Natural killer cell treated with Interleukin-12 subunit alpha and Interleukin-12 subunit beta and Interleukin-15 and Interleukin-18, amount 100 ng/mL, for 72 hours (primary cell): ENCODE data around the gene GRB7. TPM values are rescaled to one million over a fixed set of nuclear protein-coding genes. Genes with fewer than 3 reads are reported as not detected.
A peak's percentile ranks its signal among the peaks of the same experiment; 100 is the strongest.
"Not testable (repeated sequence)": the region's sequence is repeated elsewhere in the genome, so short reads cannot be mapped to it uniquely, and the experiment has no call there.

Experiments
- ATAC-seq, 2 donors: fragments of 150-1000 bp; cut with Tn5 transposase in 1 of 2; sonication (Bioruptor Pico), chemical (Tn5 transposase) in 1 of 2; 2 replicates each; pipeline ENCODE4 v1.10.0; 2021
- DNase-seq: peaks from one replicate; pipeline ENCODE4 v3.0.0; 2022; ENCODE audit warnings: low spot score
- H3K27ac Mint-ChIP-seq, 2 donors: 1 replicate in 1 of 2; 2 replicates in 1 of 2; pipeline ENCODE4 v1.8.0; 2022; ENCODE audit warnings: mixed read lengths in 2 of 2, mild to moderate bottlenecking in 1 of 2, moderate library complexity in 1 of 2
- H3K27me3 Mint-ChIP-seq, 2 donors: 1 replicate in 1 of 2; 2 replicates in 1 of 2; pipeline ENCODE4 v1.8.0; 2022; ENCODE audit warnings: mixed read lengths in 2 of 2
- H3K36me3 Mint-ChIP-seq: one replicate; pipeline ENCODE4 v1.8.0; 2022; ENCODE audit warnings: mixed read lengths
- H3K4me1 Mint-ChIP-seq, 2 donors: 1 replicate in 1 of 2; 2 replicates in 1 of 2; pipeline ENCODE4 v1.8.0; 2022; ENCODE audit warnings: low read depth in 2 of 2, mixed read lengths in 2 of 2, mild to moderate bottlenecking in 1 of 2
- H3K4me3 Mint-ChIP-seq: one replicate; pipeline ENCODE4 v1.8.0; 2022; ENCODE audit warnings: mixed read lengths
- H3K9me3 Mint-ChIP-seq: 2 replicates; pipeline ENCODE4 v1.8.0; 2022; ENCODE audit warnings: mixed read lengths
- total RNA-seq, 2 donors: library from RNA; stranded (reverse); gene quantifications; one replicate each; pipeline ENCODE4 v1.2.3, GENCODE V29; 2022

GRB7 gene
- total RNA-seq, 2 donors from 2014 or later: 0.36 TPM; not detected in 1

DNA sequence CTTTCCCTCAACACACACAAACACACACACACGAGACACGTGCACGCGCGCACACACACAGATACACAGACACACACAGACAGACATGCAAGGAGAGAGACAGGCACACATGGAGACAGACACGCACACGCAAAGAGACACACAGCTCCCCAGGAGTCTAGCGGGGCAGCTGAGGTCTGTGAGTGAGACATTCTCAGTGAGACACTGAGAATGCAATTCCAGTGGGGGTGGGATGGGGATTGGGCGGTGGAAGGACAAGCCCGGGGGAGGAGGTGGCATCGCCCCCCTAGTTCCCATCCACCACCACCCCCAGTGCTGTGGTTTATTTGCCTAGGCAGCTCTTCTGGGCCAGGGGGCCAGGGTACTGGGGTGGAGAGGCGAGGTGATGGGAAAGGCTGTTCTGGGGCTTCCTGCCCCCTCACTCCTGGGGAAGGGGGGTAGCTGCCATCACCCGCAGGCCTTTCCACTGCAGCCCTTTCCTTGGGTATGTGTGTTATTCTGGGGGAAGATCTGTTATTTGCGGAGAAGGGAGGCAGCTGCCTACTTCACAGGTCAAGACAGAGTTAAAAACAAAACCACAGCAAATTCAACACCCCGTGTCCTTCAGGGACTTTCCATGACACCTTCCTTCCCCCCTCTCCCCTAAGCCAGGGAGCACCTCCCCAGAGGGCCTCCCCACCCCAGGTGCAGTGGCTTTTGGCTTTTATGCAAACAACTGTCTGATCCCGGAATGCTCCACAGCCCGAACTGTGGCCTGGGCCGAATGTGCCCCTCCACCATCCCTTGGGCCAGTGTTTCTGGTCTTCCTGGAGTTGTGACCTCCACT is 18.0 kb downstream of the GRB7 start:
- Mint-ChIP-seq H3K4me3 (peak overlapping the region; percentile 96), H3K36me3 (no peaks in the 10 kb centered on the region), H3K27ac (peak overlapping the region; percentile 97 to 98), H3K9me3 (no peaks in the 10 kb centered on the region), H3K27me3 (no peaks in the 10 kb centered on the region), H3K4me1 (peaks cover 66 to 69% of the 10 kb centered on the region in 2 donors)
- DNase-seq: peak; percentile 82
- ATAC-seq: no peak

DNA sequence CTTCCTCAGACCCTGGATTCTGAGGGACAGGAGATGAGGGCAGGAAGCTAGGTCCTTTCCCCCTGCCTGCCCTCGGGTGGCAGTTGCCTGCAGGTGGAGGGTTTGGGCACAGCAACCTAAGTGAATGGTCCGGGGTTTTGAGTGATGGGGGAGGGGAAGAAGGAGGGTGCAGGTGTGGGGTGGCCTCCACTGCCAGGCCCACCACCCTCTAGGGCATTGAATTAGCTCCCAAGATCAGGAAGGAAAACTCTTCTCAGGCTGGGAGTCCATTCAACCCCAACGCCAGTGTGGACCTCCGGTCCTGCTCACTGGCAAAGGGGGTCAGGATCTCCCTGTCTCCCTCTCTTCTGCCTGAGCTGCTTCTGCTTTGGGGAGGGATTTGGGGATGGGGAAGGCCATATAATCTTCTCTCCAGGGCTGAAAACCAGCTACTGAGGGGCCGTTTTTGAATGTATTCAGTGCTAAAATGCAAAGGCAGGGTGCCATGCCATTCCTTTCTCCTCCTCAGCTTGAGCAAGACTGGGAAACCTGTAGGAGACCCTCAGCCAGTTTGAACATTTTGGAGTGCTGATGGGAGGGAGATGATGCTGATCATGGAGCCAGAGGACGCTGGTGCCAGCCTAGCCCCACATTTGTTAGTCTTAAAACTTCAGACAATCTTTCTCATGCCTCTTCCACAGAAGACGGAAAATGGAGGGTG is 18.8 kb downstream of the GRB7 start:
- no peaks in the 10 kb centered on the region for H3K9me3 Mint-ChIP-seq
- H3K4me1 Mint-ChIP-seq: peaks cover 71 to 72% of the 10 kb centered on the region in 2 donors
- DNase-seq: no peak
- no peak for ATAC-seq
- H3K27ac Mint-ChIP-seq: peak overlapping the region; percentile 97 to 98
- H3K4me3 Mint-ChIP-seq: peak overlapping the region; percentile 96
- no peaks in the 10 kb centered on the region for H3K27me3 Mint-ChIP-seq
- H3K36me3 Mint-ChIP-seq: no peaks in the 10 kb centered on the region

DNA sequence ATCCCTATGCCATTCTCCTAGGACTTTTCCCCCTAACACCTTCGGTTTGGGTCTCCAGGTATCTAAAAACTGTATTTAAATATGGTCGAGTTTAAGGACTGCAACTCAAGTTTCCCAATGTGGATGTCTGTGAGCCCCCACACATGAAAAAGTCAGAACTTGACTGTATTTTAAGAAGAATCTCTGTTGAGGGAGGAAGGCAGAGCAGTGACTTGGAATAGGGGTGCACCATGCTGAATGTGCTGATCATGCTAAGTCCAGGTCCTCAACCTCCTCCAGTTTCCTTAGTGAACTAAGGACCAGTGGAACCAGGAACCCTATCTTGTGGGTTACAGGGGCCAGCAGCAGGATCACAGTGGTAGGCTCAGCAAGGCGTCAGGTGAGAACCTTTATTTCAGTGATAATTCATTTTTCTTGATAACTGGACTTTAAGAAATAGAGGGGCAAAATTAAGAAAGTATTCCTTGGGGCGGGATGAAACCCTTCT is 19.5 kb downstream of the GRB7 start:
- DNase-seq: no peak
- H3K36me3 Mint-ChIP-seq: no peaks in the 10 kb centered on the region

DNA sequence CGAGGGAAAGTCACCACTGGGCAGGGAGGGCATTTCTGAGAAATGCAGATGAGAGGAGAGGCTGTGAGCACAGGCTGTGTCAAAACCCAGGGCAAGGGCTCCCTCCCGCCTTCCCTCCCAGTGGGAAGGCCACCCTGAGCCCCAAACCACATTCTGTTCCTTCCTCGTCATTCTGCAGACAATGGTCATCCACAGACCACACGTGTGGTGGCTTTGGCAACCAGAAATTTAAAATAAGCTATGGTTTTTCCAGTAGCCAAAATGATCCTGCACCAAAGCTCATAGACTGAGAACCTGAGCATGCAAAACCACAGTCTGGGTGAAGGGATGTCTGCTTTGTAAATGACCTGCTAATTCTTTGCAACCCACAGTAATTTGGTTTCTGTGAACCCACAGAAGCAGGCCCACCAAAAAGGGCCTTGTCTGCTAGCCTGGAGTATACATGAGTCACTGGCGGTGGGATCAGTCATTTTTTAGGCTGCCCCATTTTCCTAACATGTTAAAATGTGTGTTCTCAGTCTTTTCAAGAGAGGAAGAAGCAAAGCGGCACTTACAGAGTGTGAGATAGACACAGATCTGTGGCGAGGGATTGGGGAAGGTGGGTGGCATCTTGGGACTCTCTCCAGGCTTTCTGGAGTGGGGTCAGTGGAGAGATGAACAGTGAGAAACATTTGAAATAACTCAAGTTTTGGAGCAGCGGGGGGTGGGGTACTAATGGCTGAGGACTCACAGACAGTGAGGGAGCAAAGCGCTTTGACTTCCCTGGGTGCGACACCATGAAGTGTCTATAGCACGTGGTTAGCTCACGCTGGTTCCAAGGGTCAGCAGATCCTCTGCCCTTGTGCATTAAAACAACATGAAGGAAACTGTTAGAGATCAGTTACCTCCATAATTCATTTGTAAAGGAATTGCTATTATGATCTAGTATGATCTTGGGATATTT is 20.5 kb downstream of the GRB7 start:
- H3K4me1 Mint-ChIP-seq: peaks cover 72 to 75% of the 10 kb centered on the region in 2 donors
- DNase-seq (peak; percentile 90), ATAC-seq (peak; percentile 58 to 63)
- no peaks in the 10 kb centered on the region for H3K27me3 Mint-ChIP-seq
- H3K27ac Mint-ChIP-seq: peak overlapping the region; percentile 97 to 98
- H3K36me3 Mint-ChIP-seq: peaks cover 5% of the 10 kb centered on the region
- no peaks in the 10 kb centered on the region for H3K9me3 Mint-ChIP-seq
- H3K4me3 Mint-ChIP-seq: peak overlapping the region; percentile 96

More for the DNA sequence above, 19.5 kb downstream of the GRB7 start:
- H3K9me3 Mint-ChIP-seq: no peaks in the 10 kb centered on the region
- peak overlapping the region; percentile 97 to 98 for H3K27ac Mint-ChIP-seq
- no peak for ATAC-seq
- H3K4me1 Mint-ChIP-seq: peaks cover 70 to 72% of the 10 kb centered on the region in 2 donors
- H3K4me3 Mint-ChIP-seq: peak overlapping the region; percentile 96
- H3K27me3 Mint-ChIP-seq: no peaks in the 10 kb centered on the region

DNA sequence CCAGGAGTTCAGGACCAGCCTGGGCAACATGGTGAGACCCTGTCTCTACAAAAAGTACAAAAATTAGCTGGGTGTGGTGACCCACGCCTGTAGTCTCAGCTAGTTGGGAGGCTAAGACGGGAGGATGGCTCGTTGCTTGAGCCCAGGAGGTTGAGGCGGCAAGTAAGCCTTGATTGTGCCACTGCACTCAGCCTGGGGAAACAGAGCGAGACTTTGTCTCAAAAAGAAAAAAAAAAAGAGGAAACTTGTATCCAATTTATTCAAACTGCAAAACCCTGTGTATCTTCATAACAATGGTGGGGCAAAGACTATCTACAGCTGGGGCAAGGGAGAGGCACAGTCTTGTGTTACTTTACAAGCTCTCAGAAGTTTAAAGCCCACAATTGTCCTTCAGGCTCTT is 21.5 kb downstream of the GRB7 start:
- H3K4me3 Mint-ChIP-seq: peak overlapping the region; percentile 96

DNA sequence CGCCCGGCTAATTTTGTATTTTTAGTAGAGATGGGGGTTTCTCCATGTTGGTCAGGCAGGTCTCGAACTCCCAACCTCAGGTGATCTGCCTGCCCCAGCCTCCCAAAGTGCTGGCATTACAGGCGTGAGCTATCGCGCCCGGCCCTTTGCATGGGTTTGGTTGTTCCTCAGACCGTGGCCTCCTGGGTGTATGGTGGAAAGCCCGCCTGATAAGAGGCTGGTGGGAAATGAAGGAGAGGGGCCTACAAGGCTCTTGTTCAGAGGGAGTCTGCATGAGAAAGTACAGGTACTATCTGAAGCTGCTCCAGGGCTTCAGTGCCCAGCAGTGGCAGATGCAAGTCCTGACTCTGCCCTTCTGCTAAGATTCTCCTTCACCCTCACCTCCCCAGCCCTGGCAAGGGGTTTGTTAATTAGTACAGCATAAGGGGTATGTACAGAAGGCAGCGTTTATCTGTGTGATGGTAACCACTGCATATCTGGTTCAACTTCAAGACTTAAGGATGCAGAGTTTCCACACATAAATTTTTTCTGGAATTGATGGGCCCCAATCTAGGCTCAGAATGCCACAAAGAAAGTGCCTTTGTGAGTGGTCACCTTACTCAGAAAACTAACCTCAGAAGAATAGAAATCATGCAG is 24.2 kb downstream of the GRB7 start:
- DNase-seq: no peak
- H3K4me3 Mint-ChIP-seq: peak overlapping the region; percentile 30
- no peaks in the 10 kb centered on the region for H3K27me3 Mint-ChIP-seq
- H3K4me1 Mint-ChIP-seq: peaks cover 70 to 74% of the 10 kb centered on the region in 2 donors
- ATAC-seq: no peak
- H3K36me3 Mint-ChIP-seq: peaks cover 27% of the 10 kb centered on the region
- peak overlapping the region; percentile 97 to 98 for H3K27ac Mint-ChIP-seq
- H3K9me3 Mint-ChIP-seq: no peaks in the 10 kb centered on the region

More for the DNA sequence above, 21.5 kb downstream of the GRB7 start:
- Mint-ChIP-seq H3K36me3 (peaks cover 5% of the 10 kb centered on the region), H3K27me3 (no peaks in the 10 kb centered on the region), H3K9me3 (no peaks in the 10 kb centered on the region), H3K27ac (peak overlapping the region; percentile 97 to 98), H3K4me1 (peaks cover 68 to 71% of the 10 kb centered on the region in 2 donors)
- no peak for DNase-seq
- no peak for ATAC-seq

DNA sequence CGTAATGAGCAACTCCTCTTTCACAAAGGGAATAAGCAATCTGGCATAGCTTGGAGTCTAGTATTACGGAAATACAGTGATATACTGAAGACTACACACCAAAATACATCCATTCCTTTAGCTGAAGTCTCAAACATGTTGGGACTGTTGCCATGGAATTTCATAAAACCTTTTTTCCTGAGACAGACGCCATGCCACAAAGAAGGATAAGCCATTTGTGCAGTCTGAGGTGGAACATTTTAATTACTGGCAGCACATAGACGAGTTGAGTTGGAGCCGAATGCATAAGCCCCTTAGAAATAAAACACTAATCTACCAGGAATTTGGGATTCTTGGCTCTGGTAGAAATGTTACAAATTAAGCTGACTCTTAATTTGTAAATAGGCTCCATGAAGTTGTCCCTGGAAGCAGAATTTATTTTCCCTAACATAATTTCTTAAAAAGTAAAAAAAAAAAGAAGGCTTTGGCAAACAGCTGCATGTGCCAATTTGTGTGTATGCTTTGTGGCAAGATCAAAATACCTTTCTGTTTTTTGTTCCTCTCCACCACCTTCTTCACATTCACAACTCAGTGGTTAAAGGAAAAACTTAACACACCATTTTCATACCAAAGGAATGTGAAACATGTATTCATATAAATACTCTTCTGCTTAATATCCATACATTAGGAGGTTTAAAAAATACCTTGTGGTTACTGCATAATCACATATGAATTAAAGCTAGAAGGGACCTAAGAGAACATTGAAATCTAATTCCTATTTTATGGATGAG is 25.5 kb downstream of the GRB7 start:
- Mint-ChIP-seq H3K9me3 (no peaks in the 10 kb centered on the region), H3K4me3 (peak overlapping the region; percentile 13), H3K36me3 (peaks cover 39% of the 10 kb centered on the region), H3K27me3 (no peaks in the 10 kb centered on the region), H3K4me1 (peaks cover 68 to 74% of the 10 kb centered on the region in 2 donors), H3K27ac (peak overlapping the region; percentile 97 to 98)
- no peak for ATAC-seq
- DNase-seq: no peak

DNA sequence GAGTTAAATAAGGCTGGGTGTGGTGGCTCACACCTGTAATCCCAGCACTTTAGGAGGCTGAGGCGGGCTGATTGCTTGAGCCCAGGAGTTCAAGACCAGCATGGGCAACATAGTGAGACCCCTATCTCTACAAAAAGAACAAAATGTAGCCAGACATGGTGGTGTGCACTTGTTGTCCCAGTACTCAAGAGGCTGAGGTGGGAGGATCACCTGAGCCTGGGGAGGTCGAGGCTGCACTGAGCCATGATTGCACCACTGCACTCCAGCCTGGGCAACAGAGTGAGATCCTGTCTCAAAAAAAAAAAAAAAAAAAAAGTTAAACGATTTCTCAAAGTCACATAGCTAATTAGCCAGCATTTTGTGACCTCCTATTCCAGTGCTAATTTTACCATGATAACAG is 26.4 kb downstream of the GRB7 start:
- H3K36me3 Mint-ChIP-seq: peaks cover 45% of the 10 kb centered on the region
- H3K27ac Mint-ChIP-seq: peak overlapping the region; percentile 95 to 97
- not testable (repeated sequence) for H3K27me3 Mint-ChIP-seq, DNase-seq, H3K9me3 Mint-ChIP-seq, H3K4me3 Mint-ChIP-seq, ATAC-seq
- peaks cover 66 to 73% of the 10 kb centered on the region in 2 donors for H3K4me1 Mint-ChIP-seq

DNA sequence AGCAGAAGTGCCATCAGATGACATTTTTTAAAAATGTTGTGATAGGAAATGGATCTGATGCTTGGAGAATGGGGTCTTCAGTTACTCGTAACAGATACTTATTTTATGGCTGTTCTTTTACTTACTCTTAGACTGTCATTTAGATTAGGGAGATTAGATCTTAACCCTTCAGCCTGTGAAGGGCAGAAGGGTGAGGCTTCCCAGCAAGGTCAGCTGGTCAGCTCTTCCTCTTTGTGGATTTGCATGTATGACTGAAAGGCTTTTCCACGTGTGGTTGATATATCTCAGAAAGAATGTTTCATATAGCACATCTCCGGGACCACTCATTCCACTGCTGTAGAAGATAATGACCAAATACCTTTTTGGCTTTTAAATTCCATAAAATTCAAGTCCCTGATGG is 27.4 kb downstream of the GRB7 start:
- Mint-ChIP-seq H3K27ac (peak overlapping the region; percentile 92 to 95), H3K9me3 (no peaks in the 10 kb centered on the region), H3K36me3 (peaks cover 46% of the 10 kb centered on the region), H3K27me3 (no peaks in the 10 kb centered on the region), H3K4me1 (peaks cover 68 to 75% of the 10 kb centered on the region in 2 donors), H3K4me3 (peak overlapping the region; percentile 87)
- no peak for ATAC-seq
- no peak for DNase-seq

DNA sequence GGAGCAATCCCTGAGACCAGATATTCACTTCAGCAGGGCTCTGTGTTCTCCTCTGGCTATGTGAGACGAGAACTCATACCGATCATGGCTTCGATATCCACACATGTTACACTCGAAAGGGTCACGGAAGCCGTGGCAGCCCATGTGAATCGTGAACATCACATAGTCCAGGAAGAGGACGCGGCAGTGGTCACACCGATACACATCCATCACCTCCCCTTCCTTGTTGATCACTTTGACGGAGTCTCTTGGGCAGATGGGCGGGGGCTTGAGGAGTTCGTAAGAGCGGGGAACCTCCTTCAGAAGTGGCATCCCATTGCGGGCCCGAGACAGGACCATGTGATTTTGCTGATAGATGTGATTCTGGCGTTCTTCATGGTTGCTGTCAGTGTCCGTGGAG is 28.0 kb downstream of the GRB7 start:
- H3K27me3 Mint-ChIP-seq: no peaks in the 10 kb centered on the region
- no peak for ATAC-seq
- peak overlapping the region; percentile 87 for H3K4me3 Mint-ChIP-seq
- no peak for DNase-seq
- peaks cover 71 to 80% of the 10 kb centered on the region in 2 donors for H3K4me1 Mint-ChIP-seq
- no peaks in the 10 kb centered on the region for H3K9me3 Mint-ChIP-seq
- peak overlapping the region; percentile 92 to 95 for H3K27ac Mint-ChIP-seq
- H3K36me3 Mint-ChIP-seq: peaks cover 46% of the 10 kb centered on the region

DNA sequence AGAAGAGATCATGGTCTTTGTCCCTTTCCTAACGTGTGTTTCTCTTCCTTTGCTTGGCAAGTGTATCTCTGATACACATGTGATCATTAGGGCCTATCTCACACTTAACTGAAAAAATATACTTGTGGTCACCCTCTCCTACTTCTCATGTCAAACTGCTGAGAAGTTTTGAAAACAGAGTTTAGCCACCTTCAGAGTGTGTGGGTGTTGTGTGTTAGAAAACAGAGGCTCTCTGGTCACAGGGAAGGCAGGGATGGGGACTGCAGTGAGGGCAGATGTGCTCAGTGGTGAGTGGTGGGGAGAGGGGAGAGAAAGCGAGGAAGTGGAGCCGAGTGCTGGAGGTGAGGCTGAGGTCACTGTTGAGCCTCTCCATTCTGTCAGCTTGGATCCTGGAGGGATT is 29.4 kb downstream of the GRB7 start:
- DNase-seq (no peak), ATAC-seq (peak; percentile 65 to 72)
- peak overlapping the region; percentile 92 to 95 for H3K27ac Mint-ChIP-seq
- peaks cover 57% of the 10 kb centered on the region for H3K36me3 Mint-ChIP-seq
- peak overlapping the region; percentile 87 for H3K4me3 Mint-ChIP-seq
- no peaks in the 10 kb centered on the region for H3K9me3 Mint-ChIP-seq
- H3K27me3 Mint-ChIP-seq: no peaks in the 10 kb centered on the region
- peaks cover 76 to 86% of the 10 kb centered on the region in 2 donors for H3K4me1 Mint-ChIP-seq

DNA sequence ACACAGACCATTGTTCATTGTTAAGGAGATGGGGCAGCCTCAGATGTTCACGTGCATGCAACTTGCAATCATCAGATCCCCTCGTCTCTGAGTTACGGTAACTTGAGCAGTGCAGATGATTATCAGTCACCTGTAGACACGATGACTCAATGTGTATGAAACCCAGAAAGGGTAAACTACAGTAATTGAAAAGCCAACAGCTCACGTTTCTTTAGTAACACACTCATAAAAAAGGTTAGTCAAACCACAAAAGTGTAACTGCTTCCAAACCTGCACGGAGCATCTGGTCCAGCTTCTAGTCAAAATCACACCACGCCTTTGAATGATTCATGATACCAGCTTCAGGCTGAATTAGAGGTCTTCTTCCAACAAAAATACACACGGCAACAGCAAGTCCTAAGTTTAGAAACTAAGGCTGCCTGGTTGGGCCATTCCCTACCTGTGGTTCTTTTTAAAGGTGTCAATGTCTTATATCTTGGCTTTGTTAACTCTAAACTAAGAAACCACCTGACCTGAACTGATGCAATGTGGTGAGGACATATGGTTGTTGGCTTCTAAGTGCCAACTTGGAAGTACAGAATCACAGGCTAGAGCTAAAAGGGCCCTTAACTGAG is 32.3 kb downstream of the GRB7 start:
- peaks cover 55% of the 10 kb centered on the region for H3K36me3 Mint-ChIP-seq
- H3K27ac Mint-ChIP-seq: peak overlapping the region; percentile 92 to 95
- no peak for DNase-seq
- ATAC-seq: peak; percentile 77 to 80
- H3K9me3 Mint-ChIP-seq: no peaks in the 10 kb centered on the region
- H3K4me1 Mint-ChIP-seq: peaks cover 89 to 98% of the 10 kb centered on the region in 2 donors
- no peaks in the 10 kb centered on the region for H3K27me3 Mint-ChIP-seq
- peak overlapping the region; percentile 86 for H3K4me3 Mint-ChIP-seq
